Spleen (tissue), 7 donors: ENCODE results near the gene FUT3.

Experiments
- POLR2A ChIP-seq, 3 donors: fragments of 450-650 bp; IDR thresholded peaks; one replicate each; pipeline ENCODE4 v1.5.1; 2017; ENCODE audit warnings: antibody characterized with exemption in 3 of 3, mild to moderate bottlenecking in 1 of 3
- POLR2AphosphoS5 ChIP-seq, 3 donors: sonication (generic); formaldehyde crosslinking; IDR thresholded peaks; one replicate each; pipeline ENCODE4 v1.5.1; 2017; ENCODE audit warnings: antibody characterized with exemption in 3 of 3
- TF ChIP-seq, protein P1 (sequence below), 11 experiments: fragments of 200-600 bp in 7 of 11; fragments of 450-650 bp in 4 of 11; sonication (generic) in 4 of 11; IDR thresholded peaks in 8 of 11; conservative IDR thresholded peaks in 3 of 11; 1 replicate in 7 of 11; 2 replicates in 4 of 11; pipeline versions ENCODE4 v1.4.0 to v1.8.0; 2016 to 2021; ENCODE audit warnings: antibody characterized with exemption in 11 of 11, inconsistent platforms in 4 of 11, mild to moderate bottlenecking in 1 of 11
- donor health status: DM: no; HTN: no; CAD: no; lungs with moderate emphysema.
- donor health status: DM: no; HTN: no; CAD: no.
- donor health status: DM: no; HTN: no; CAD: no.

GRCh38 chr19:5817218-5817617, 34.0 kb downstream of the FUT3 start:
- TF ChIP-seq, protein P1, sequence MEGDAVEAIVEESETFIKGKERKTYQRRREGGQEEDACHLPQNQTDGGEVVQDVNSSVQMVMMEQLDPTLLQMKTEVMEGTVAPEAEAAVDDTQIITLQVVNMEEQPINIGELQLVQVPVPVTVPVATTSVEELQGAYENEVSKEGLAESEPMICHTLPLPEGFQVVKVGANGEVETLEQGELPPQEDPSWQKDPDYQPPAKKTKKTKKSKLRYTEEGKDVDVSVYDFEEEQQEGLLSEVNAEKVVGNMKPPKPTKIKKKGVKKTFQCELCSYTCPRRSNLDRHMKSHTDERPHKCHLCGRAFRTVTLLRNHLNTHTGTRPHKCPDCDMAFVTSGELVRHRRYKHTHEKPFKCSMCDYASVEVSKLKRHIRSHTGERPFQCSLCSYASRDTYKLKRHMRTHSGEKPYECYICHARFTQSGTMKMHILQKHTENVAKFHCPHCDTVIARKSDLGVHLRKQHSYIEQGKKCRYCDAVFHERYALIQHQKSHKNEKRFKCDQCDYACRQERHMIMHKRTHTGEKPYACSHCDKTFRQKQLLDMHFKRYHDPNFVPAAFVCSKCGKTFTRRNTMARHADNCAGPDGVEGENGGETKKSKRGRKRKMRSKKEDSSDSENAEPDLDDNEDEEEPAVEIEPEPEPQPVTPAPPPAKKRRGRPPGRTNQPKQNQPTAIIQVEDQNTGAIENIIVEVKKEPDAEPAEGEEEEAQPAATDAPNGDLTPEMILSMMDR (IDR thresholded peaks at IDR 0.05 in 8 of 11, conservative IDR thresholded peaks at IDR 0.05 in 3 of 11): no peak
- TF ChIP-seq POLR2A (IDR thresholded peaks at IDR 0.05) (no peak), POLR2AphosphoS5 (IDR thresholded peaks at IDR 0.05) (no peak)
